ENCODE measurements around the gene CRIM1.

CRIM1 gene

DNA sequence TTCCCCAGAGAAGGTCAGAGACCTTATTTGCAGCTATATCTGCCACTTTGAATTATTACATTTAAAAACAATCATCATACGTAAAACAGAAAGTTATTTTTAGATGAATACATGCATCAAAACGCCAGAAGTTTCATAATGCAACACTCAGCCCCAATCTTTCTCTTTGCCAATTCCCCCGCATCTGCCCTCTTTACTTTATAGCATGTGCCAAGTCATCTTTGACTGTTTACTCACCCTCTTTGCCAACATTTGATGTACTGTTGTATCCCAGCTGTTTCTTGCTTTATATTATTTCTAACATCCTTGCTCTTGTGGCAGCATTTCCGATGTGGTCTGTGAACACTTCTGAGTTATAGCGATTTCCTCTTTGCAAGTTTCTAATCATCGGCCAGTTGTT is 86.2 kb downstream of the CRIM1 start:
- TF ChIP-seq, protein P1, sequence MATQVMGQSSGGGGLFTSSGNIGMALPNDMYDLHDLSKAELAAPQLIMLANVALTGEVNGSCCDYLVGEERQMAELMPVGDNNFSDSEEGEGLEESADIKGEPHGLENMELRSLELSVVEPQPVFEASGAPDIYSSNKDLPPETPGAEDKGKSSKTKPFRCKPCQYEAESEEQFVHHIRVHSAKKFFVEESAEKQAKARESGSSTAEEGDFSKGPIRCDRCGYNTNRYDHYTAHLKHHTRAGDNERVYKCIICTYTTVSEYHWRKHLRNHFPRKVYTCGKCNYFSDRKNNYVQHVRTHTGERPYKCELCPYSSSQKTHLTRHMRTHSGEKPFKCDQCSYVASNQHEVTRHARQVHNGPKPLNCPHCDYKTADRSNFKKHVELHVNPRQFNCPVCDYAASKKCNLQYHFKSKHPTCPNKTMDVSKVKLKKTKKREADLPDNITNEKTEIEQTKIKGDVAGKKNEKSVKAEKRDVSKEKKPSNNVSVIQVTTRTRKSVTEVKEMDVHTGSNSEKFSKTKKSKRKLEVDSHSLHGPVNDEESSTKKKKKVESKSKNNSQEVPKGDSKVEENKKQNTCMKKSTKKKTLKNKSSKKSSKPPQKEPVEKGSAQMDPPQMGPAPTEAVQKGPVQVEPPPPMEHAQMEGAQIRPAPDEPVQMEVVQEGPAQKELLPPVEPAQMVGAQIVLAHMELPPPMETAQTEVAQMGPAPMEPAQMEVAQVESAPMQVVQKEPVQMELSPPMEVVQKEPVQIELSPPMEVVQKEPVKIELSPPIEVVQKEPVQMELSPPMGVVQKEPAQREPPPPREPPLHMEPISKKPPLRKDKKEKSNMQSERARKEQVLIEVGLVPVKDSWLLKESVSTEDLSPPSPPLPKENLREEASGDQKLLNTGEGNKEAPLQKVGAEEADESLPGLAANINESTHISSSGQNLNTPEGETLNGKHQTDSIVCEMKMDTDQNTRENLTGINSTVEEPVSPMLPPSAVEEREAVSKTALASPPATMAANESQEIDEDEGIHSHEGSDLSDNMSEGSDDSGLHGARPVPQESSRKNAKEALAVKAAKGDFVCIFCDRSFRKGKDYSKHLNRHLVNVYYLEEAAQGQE (IDR thresholded peaks at IDR 0.05; ENCODE audit: low read depth): no peak
- no peak for TF ChIP-seq TCF12 (IDR thresholded peaks at IDR 0.05; ENCODE audit: low read depth)
- TF ChIP-seq, protein P2, sequence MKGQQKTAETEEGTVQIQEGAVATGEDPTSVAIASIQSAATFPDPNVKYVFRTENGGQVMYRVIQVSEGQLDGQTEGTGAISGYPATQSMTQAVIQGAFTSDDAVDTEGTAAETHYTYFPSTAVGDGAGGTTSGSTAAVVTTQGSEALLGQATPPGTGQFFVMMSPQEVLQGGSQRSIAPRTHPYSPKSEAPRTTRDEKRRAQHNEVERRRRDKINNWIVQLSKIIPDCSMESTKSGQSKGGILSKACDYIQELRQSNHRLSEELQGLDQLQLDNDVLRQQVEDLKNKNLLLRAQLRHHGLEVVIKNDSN (IDR thresholded peaks at IDR 0.05): no peak
- no peak for TF ChIP-seq FOXM1 (IDR thresholded peaks at IDR 0.05; ENCODE audit: borderline replicate concordance, low read depth)
- TF ChIP-seq EP300 (IDR thresholded peaks at IDR 0.05; ENCODE audit: borderline replicate concordance): no peak
- no peak for TF ChIP-seq CREB1 (IDR thresholded peaks at IDR 0.05; ENCODE audit: low read depth)
- TF ChIP-seq, protein P3, sequence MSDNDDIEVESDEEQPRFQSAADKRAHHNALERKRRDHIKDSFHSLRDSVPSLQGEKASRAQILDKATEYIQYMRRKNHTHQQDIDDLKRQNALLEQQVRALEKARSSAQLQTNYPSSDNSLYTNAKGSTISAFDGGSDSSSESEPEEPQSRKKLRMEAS (IDR thresholded peaks at IDR 0.05): no peak
- no peak for TF ChIP-seq TEAD4 (IDR thresholded peaks at IDR 0.05)
- no peak for TF ChIP-seq NFIC (IDR thresholded peaks at IDR 0.05)
- no peak for TF ChIP-seq YY1 (IDR thresholded peaks at IDR 0.05; ENCODE audit: low read depth)
- no peak for TF ChIP-seq CEBPB (IDR thresholded peaks at IDR 0.05)
- no peak for TF ChIP-seq ZBTB7A (IDR thresholded peaks at IDR 0.05; ENCODE audit: low read depth)
- TF ChIP-seq EGR1 (IDR thresholded peaks at IDR 0.05): no peak
- TF ChIP-seq RAD21 (IDR thresholded peaks at IDR 0.05; ENCODE audit: low read depth): no peak
- TF ChIP-seq TAF1 (IDR thresholded peaks at IDR 0.05; ENCODE audit: low read depth): no peak

DNA sequence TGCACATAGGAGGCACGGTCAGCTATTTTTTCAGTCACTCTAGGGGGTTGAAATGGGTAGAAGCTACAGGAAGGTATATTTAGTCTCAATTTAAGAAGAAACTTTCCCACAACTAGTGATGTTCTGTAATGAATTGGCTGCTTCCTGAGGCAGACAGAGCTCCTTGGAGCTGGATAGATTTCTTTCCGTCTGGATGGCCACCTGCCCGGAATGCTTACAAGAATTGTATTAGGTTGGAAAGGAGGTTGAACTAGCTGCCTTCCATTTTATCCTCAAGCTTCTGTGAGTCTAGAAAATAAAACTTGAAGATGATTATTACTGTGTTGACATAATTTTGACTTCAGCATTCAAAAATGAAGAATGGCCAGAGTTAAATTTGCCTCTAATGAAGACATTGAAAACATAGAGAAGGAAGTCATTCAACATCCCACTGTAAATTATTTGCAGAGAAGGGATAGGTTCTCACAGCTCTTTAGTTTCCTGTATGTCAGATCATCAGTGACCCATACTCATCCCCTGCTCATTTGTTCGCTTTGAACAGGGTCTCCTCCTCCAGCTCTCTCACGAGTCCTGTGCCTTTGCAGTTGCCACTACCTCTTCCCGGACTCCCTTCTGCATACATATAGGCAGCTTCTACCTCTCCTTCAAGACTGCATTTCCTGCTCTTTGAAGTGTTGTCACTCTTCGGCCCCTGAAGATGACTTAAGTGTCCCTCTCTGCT is 88.8 kb downstream of the CRIM1 start:
- no peak for TF ChIP-seq FOXM1 (IDR thresholded peaks at IDR 0.05; ENCODE audit: borderline replicate concordance, low read depth)
- no peak for TF ChIP-seq TAF1 (IDR thresholded peaks at IDR 0.05; ENCODE audit: low read depth)
- TF ChIP-seq, protein P2 (IDR thresholded peaks at IDR 0.05): no peak

DNA sequence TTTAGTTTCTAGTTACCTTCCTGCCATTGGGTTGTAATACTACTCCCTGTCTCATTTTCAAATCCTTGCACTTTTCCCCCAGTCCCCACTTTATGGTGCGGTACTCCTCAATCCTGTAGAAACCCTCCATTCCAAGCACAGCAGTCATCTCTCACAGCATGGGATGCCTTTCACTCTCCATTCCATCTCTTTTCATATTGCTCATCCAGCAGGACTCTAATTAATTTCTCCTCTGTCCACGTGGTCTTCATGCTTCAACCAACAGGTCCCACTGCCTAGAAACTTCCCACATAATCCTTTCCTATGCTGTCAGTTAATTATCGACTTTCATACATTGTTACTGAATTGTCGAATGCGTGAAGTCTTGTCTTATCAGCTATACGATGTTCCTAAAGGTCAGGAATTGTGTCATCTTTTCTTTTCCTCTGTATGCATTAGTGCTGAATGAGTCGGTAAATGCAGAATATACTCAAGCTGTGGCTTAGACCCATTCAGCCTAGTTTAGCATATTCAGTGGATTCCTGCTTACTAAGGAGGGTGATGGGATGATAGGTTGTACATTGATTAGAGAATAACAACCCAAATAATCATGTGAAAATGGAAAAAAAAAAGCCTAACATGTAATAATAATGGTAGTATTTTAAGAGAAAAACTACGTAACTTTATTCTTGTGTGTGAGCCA is 89.7 kb downstream of the CRIM1 start:
- no peak for TF ChIP-seq TCF12 (IDR thresholded peaks at IDR 0.05; ENCODE audit: low read depth)
- TF ChIP-seq, protein P3 (IDR thresholded peaks at IDR 0.05): no peak
- TF ChIP-seq, protein P1 (IDR thresholded peaks at IDR 0.05; ENCODE audit: low read depth): no peak
- no peak for TF ChIP-seq CEBPB (IDR thresholded peaks at IDR 0.05)
- no peak for TF ChIP-seq CREB1 (IDR thresholded peaks at IDR 0.05; ENCODE audit: low read depth)
- no peak for TF ChIP-seq YY1 (IDR thresholded peaks at IDR 0.05; ENCODE audit: low read depth)
- TF ChIP-seq NFIC (IDR thresholded peaks at IDR 0.05): no peak
- no peak for TF ChIP-seq TAF1 (IDR thresholded peaks at IDR 0.05; ENCODE audit: low read depth)

DNA sequence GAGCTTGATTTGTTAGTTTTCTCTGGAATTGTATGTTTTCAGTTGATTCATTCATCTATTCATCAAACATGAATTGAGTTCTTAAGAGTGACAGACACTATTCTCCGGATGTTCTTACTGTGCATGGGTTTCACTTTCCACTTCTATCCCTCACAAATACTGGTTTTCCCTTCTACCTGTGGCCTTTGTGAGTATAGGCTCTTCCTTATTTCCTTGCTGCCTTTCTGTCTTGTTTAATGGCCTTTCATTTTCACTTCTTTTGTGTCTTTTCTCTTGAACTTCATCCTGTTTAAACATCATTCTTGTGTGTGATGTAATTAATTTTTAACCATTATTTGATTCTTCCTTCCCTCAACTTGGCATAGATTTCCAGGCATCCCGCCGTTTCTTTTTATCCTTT is 90.7 kb downstream of the CRIM1 start:
- TF ChIP-seq, protein P2 (IDR thresholded peaks at IDR 0.05): no peak
- TF ChIP-seq TAF1 (IDR thresholded peaks at IDR 0.05; ENCODE audit: low read depth) (no peak), YY1 (IDR thresholded peaks at IDR 0.05; ENCODE audit: low read depth) (no peak), CREB1 (IDR thresholded peaks at IDR 0.05; ENCODE audit: low read depth) (no peak), FOXM1 (IDR thresholded peaks at IDR 0.05; ENCODE audit: borderline replicate concordance, low read depth) (no peak), RAD21 (IDR thresholded peaks at IDR 0.05; ENCODE audit: low read depth) (no peak), EGR1 (IDR thresholded peaks at IDR 0.05) (no peak), NFIC (IDR thresholded peaks at IDR 0.05) (no peak)
- TF ChIP-seq, protein P3 (IDR thresholded peaks at IDR 0.05): no peak

DNA sequence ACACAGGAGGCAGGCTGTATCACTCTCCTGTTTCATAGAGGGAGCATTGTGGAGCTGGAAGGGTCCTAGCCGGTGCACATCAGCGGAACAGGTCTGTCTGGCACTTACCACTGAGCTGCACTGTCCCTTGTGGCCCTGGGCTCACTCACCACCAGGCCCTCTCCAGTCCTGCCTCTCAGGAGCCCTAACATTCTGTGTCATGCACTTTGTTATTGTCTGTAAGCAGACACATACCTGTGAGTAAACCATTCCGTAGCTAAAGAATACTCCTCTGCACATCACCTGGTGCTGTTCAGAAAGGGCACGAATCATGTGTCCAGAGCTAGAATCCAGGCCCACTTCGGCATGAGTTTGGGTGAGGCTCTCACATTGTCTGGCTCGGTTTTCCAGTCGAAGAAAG is 93.6 kb downstream of the CRIM1 start:
- TF ChIP-seq, protein P1 (IDR thresholded peaks at IDR 0.05; ENCODE audit: low read depth): no peak
- TF ChIP-seq, protein P2 (IDR thresholded peaks at IDR 0.05): no peak
- TF ChIP-seq EP300 (IDR thresholded peaks at IDR 0.05; ENCODE audit: borderline replicate concordance) (no peak), CEBPB (IDR thresholded peaks at IDR 0.05) (no peak), TEAD4 (IDR thresholded peaks at IDR 0.05) (no peak), TCF12 (IDR thresholded peaks at IDR 0.05; ENCODE audit: low read depth) (no peak), NFIC (IDR thresholded peaks at IDR 0.05) (no peak), ZBTB7A (IDR thresholded peaks at IDR 0.05; ENCODE audit: low read depth) (no peak), RAD21 (IDR thresholded peaks at IDR 0.05; ENCODE audit: low read depth) (no peak), CREB1 (IDR thresholded peaks at IDR 0.05; ENCODE audit: low read depth) (no peak), TAF1 (IDR thresholded peaks at IDR 0.05; ENCODE audit: low read depth) (no peak), FOXM1 (IDR thresholded peaks at IDR 0.05; ENCODE audit: borderline replicate concordance, low read depth) (no peak), EGR1 (IDR thresholded peaks at IDR 0.05) (no peak)
- TF ChIP-seq, protein P3 (IDR thresholded peaks at IDR 0.05): no peak
